Subcutaneous preadipocyte (primary cell): ENCODE results near the gene CCT2. TPM values are rescaled to one million over a fixed set of nuclear protein-coding genes. Genes with fewer than 3 reads are reported as not detected.

Source experiments
- small RNA-seq: library from RNA; depleted of rRNA; stranded (forward); fragments of <200 nt; gene quantifications from one replicate; pipeline ENCODE3, GENCODE V24; 2012
- total RNA-seq: library from RNA; depleted of rRNA; stranded (reverse); fragments of >200 nt; gene quantifications from 2 replicates; pipeline ENCODE4 v1.2.3, GENCODE V29; 2012

Gene CCT2
- total RNA-seq: 267 and 339 TPM in 2 replicates

DNA sequence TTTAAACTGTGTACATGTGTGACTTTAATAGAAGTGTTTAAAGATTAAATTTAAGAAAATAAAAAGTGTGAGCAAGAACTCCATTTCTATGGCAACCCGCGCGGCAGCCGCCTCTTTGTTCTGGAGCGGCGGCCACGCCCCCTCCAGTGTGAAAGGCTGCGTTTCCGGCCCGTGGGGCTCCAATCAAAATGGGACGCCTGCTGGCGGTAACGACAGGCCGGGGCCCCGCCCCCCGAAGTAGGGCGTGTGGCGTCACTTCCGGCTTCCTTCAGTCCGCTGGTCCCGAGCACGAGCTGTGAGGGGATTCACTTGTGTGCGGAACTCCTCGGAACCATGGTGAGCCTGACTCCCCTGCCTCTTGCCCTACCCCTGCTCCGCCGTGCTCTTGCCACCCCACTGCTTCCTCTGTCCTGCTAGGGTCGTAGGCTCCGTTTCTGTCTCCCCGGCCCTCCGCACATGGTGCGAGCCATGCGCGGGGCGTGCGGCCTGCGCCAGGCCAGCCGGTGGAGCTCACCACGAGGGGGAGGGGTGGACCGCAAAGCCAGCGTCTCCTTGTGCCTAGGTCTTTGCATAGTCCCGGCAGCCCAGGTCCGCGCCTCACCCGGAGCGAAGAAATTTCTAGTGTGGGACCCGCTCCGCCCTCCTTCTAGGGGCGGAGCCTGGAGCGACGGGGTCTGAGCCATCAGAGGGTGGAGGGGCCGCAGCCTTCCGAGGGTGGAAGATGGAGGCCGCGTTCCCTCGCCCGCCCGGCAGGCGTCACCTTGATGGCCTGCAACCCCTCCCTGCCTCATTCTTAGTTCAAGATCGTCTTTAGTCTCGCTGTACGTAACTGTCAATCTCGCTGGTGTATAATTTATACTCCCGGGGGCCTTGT lies at the start of gene CCT2:
TSS of gene CCT2 (plus strand) at position 271 of the 874 bp plus-strand sequence. CDS start at position 334, 63 bp downstream.

GRCh38 chr12:69610729-69611128 lies 25.5 kb downstream of the CCT2 start, which contains the start of gene LRRC10:
Gene LRRC10, minus strand, starts transcription at chr12:69610907. Its CDS starts 69 bp downstream, at chr12:69610838.

Small RNA genes within 50 kb of the gene (small RNA-seq; reads per million reads assigned to genes)
- 0.16 reads per million for gene MIR3913-1

Other genes starting within 250 kb of the CCT2 start
- gene LYZ, start 237.1 kb upstream of the CCT2 start, total RNA-seq: not detected in 2 replicates
- gene YEATS4, start 225.7 kb upstream of the CCT2 start, total RNA-seq: 14.7 and 17.6 TPM in 2 replicates
- gene FRS2, start 115.1 kb upstream of the CCT2 start, total RNA-seq: 23.1 and 23.7 TPM in 2 replicates
- not detected in 2 replicates for gene LRRC10, start 25.4 kb downstream of the CCT2 start, total RNA-seq
- under 0.01 TPM in 1 of 2 replicates, not detected in the other for gene BEST3, start 113.8 kb downstream of the CCT2 start, total RNA-seq
- gene RAB3IP, start 153.4 kb downstream of the CCT2 start, total RNA-seq: 4.0 and 4.9 TPM in 2 replicates
- not detected in 2 replicates for gene MYRFL, start 239.8 kb downstream of the CCT2 start, total RNA-seq